Thyroid gland (tissue), 4 donors: ENCODE measurements around the gene AP1S3.

Source experiments
- CTCF ChIP-seq, 6 experiments: fragments of 200-600 bp in 3 of 6; fragments of 450-650 bp in 3 of 6; sonication (generic) in 3 of 6; IDR thresholded peaks; one replicate each; pipeline ENCODE4 v1.5.1; 2016 to 2019; ENCODE audit warnings: antibody characterized with exemption in 6 of 6, mild to moderate bottlenecking in 2 of 6, inconsistent platforms in 1 of 6, moderate library complexity in 1 of 6
- POLR2A ChIP-seq, 2 donors: fragments of 450-650 bp; IDR thresholded peaks; one replicate each; pipeline ENCODE4 v1.6.1; 2017; ENCODE audit warnings: antibody characterized with exemption in 2 of 2, mild to moderate bottlenecking in 2 of 2, moderate library complexity in 1 of 2

GRCh38 chr2:223725986-223726970 is 111.1 kb downstream of the AP1S3 start:
- TF ChIP-seq CTCF (IDR thresholded peaks at IDR 0.05) (no peak), POLR2A (IDR thresholded peaks at IDR 0.05) (no peak)
